Endometrial microvascular endothelial cells (primary cell): Measurements from ENCODE around the gene OTOG. TPM values are rescaled to one million over a fixed set of nuclear protein-coding genes. Genes with fewer than 3 reads are reported as not detected.

Experiments
- in situ Hi-C: cut with HindIII; loops from 2 replicates; pipeline ENCODE4 v1.10.0; 2017; ENCODE audit warnings: low sequenced_read_pairs, low pct_unique_long_range_greater_than_20kb; ENCODE audit errors: inconsistent ontology term
- total RNA-seq: library from RNA; depleted of rRNA; stranded (reverse); fragments of >200 nt; gene quantifications from one replicate; pipeline ENCODE4 v1.2.3, GENCODE V29; 2015; ENCODE audit errors: inconsistent ontology term

Gene OTOG, protein sequence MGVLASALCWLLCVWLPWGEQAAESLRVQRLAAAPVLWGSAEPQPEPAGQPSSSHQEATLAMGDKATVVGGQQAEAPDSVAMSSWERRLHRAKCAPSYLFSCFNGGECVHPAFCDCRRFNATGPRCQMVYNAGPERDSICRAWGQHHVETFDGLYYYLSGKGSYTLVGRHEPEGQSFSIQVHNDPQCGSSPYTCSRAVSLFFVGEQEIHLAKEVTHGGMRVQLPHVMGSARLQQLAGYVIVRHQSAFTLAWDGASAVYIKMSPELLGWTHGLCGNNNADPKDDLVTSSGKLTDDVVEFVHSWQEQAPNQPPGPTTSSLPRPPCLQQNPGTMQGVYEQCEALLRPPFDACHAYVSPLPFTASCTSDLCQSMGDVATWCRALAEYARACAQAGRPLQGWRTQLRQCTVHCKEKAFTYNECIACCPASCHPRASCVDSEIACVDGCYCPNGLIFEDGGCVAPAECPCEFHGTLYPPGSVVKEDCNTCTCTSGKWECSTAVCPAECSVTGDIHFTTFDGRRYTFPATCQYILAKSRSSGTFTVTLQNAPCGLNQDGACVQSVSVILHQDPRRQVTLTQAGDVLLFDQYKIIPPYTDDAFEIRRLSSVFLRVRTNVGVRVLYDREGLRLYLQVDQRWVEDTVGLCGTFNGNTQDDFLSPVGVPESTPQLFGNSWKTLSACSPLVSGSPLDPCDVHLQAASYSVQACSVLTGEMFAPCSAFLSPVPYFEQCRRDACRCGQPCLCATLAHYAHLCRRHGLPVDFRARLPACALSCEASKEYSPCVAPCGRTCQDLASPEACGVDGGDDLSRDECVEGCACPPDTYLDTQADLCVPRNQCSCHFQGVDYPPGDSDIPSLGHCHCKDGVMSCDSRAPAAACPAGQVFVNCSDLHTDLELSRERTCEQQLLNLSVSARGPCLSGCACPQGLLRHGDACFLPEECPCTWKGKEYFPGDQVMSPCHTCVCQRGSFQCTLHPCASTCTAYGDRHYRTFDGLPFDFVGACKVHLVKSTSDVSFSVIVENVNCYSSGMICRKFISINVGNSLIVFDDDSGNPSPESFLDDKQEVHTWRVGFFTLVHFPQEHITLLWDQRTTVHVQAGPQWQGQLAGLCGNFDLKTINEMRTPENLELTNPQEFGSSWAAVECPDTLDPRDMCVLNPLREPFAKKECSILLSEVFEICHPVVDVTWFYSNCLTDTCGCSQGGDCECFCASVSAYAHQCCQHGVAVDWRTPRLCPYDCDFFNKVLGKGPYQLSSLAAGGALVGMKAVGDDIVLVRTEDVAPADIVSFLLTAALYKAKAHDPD (N-terminal part only)
- total RNA-seq = not detected

DNA sequence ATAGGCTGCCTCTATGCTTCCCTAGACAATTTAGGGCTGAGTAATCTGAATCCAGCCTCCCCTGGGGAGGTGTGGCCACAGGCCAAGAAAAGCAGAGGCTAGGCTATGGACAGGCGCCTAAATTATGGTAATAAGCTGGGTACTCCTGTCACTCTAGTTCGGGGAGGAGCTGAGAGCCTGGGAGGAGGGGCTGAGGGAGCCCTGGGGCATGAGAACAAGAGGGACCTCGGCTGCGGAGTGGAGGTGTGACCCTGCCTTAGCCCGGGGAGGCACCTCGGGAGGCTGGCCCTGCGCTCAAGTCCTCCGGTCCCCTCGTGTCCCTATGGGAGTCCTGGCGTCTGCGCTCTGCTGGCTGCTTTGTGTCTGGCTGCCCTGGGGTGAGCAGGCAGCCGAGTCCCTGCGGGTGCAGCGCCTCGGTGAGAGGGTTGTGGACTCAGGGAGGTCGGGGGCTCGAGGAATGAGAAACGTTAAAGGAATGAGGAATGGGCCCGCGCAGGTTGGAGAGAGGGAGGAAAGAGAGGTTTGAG lies at the start of gene OTOG:
Gene OTOG, plus strand, starts transcription at position 209 of the 527 bp plus-strand sequence. Its CDS starts 114 bp downstream, at position 323.
- in situ Hi-C loops = no loop called here

DNA sequence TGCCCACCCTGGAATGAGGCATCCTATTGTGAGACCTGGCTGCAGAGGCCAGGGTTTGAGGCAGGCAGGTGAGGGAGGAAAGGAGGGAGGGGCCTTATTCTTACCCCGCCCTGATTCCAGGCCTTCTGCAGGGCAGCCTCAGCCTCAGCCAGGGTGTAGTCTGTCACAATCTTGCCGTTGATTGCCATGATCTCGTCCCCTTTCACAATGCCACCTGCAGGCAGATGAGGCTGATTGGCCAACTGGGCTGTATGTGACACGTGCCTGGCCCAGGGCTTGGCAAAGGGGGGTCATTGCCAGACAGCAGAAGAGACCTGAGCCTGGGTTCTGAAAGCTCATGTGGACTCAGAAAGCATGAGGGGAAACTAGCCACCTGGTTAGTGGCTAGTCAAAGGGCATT lies 49.0 kb upstream of the OTOG start:
- in situ Hi-C loops = no loop called here

GRCh38 chr11:17498475-17498874 lies 48.6 kb upstream of the OTOG start:
- in situ Hi-C loops = no loop called here

GRCh38 chr11:17500673-17501072 lies 46.4 kb upstream of the OTOG start:
- in situ Hi-C loops = no loop called here

GRCh38 chr11:17502630-17503029 lies 44.4 kb upstream of the OTOG start:
- in situ Hi-C loops = no loop called here

GRCh38 chr11:17504330-17505107 lies 42.5 kb upstream of the OTOG start:
- in situ Hi-C loops = no loop called here

DNA sequence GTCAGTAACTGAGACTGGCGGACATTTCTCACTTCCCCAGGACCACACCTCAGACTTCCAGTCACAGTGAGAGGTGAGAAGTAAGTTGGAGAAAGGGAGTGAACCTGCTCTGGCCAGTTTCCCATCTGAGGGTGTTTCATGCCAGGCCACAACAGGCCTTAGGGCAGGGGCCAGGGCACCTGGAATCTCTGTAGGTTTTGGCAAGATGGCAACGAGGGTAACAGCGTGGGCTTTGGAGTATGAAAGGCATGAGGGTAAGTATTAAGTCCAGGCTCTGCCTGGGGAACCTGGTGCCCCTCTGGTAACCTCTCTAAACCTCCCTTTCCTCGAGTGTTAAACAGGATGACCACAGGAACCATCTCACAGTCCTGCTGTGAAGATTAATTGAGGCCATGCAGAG lies 41.9 kb upstream of the OTOG start:
- in situ Hi-C loops = no loop called here

DNA sequence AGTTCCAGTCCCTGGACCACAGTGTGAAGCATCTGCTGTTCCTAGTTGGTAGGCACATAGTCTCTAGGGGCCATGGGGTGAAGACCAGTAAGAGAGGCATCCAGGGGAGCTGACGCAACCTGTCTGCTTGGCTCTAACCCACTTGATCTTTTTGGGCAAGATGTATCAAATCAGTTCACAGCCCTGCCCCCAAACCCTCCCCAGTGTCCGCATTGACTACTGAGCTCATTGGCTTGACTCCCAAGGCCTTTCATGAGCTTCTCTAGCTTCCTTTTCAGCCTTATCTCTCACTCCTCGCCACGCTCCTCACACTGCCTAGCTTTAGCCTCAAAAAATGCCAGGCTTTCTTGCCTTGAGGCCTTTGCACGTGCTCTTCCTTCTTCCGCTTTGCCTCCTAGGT lies 40.7 kb upstream of the OTOG start:
- in situ Hi-C loops = no loop called here

GRCh38 chr11:17506942-17507341 lies 40.1 kb upstream of the OTOG start:
- in situ Hi-C loops = no loop called here

GRCh38 chr11:17507773-17508172 lies 39.3 kb upstream of the OTOG start:
- in situ Hi-C loops = no loop called here

DNA sequence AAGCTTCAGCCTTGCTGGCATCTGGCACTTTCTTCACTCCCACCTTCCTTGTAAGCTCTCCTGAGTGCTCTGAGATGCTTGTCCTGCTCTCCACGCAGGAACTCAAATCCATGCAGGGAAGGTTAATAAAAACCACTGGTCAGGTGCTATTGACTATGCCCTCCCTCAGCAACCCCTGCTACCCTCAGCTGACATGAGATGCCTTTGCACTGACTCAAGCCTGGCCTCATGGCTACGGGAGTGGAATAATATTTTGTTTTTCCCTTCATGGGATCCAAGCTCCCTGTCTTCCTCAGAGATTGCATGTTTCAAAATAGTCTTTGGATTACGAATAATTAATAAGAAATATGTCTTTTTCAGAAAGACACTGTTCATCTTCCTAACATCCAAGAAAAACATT lies 38.8 kb upstream of the OTOG start:
- in situ Hi-C loops = no loop called here

GRCh38 chr11:17508791-17509190 lies 38.3 kb upstream of the OTOG start:
- in situ Hi-C loops = no loop called here

- in situ Hi-C loops = no loop called here
Observed at GRCh38 chr11:17510507-17511206, 36.4 kb upstream of the OTOG start.

DNA sequence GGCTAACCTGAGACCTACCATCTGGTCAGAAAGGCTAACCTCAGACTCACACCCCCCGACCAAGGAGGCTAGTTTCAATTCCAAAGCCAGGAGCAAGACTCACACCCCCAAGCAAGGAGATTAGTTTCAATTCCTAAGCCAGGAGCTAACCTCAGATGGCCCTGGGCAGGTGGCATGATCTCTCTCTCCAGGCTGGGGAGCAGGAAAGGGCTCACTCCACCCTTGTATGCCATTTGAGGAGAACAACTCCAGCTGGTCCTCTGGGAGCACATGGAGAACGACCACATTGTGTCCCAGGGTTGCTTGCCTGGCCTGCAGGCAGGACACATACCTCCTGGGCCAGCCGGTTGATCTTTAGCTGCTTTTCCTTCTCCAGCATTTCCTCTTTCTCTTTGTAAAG lies 35.5 kb upstream of the OTOG start:
- in situ Hi-C loops = no loop called here

DNA sequence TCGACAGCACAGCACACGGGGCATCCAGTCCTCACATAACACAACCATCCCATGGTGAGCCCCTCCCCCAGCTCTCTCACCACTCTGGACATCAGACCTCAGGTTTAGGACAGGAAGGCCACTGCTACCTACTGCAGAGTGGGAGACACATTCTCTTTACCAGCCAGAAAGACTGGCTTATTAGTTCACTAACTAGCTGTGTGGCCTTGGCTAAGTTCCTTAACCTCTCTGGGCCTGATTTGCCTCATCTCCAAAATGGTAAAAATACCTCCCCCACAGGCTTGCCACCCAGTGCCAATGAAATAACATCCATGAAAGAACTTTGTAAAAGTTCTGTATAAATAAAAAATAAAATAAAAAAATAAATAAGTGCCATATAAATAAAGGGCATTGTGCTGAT lies 35.0 kb upstream of the OTOG start:
- in situ Hi-C loops = no loop called here

GRCh38 chr11:17513853-17514252 lies 33.2 kb upstream of the OTOG start:
- in situ Hi-C loops = no loop called here

GRCh38 chr11:17514476-17514875 lies 32.6 kb upstream of the OTOG start:
- in situ Hi-C loops = no loop called here
